GM18907 (cell line): ENCODE data around the gene MXD1.
"Not testable (repeated sequence)": the region's sequence is repeated elsewhere in the genome, so short reads cannot be mapped to it uniquely, and the experiment has no call there.

Experiments
- ATAC-seq: cut with Tn5 transposase; IDR thresholded peaks from one replicate; pipeline ENCODE4 v1.9.1; 2021; ENCODE audit warnings: mild to moderate bottlenecking, moderate library complexity; ENCODE audit not compliant: unreplicated experiment

MXD1 gene

DNA sequence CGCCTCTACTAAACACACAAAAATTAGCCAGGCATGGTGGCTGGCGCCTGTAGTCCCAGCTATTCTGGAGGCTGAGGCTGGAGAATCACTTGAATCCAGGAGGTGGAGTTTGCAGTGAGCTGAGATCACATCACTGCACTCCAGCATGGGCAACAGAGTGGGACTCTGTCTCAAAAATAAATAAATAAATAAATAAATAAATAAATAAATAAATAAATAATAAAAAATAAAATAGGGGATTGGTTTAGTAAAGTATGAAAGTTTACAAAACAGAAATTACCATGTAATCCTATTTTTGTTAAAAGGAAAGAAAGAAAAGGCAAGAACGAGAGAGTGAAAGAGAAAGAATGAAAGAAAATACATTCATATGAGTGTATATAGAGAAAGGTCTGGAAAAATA lies 35.8 kb downstream of the MXD1 start:
- ATAC-seq, result not testable (repeated sequence)

DNA sequence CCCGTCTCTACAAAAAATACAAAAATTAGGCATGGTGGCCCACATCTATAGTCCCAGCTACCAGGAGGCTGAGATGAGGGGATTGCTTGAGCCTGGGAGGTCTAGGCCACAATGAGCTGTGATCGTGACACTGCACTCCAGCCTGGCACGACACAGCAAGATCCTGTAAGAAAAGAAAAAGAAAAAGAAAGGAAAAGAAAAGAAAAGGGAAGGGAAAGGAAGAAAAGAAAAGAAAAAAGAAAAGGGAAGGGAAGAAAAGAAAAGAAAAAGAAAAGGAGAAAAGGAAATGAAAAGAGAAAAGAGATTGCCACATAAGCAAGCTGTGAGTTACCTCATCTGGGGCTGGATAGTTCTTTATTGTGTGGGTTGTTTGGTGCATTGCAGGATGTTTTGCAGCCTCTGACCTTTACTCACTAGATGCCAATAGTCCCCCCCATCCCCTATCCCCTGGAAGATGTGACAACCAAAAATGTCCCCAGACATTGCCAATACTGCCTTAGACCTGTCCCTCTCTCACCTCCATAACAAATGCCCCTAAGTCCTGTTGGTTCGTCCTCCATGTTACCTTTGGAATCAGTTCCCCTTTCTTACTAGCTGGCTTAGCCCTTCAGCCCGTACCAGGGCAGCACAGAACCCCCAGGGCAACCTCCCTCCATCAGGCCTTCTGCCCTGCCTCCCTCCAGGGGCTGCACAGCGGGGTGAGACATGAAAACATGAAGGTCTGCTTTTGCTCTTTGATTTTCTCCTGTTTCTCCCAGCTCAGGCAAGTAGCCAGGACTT lies 37.6 kb downstream of the MXD1 start:
- ATAC-seq, result no peak

GRCh38 chr2:69954084-69954483 lies 39.2 kb downstream of the MXD1 start:
- ATAC-seq, result no peak

DNA sequence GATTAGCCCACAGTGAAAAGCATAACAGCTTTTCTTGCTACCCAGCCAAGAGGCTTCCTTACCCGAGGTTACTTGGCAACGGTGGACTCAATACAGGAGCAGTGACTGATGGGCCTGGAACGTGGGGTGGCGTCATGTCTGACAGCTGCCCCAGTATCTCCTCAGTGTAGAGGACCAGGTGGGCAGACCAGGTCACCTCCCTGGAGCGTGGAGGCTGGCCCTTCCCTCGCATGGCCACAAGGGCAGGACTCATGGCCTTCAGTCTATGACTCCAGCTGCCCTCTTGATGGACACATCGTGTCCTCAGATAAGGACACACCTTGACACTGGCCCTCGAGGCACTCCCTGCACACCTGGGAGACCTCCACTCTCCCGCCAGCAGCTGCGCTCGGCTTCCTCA lies 40.1 kb downstream of the MXD1 start:
- no peak for ATAC-seq

GRCh38 chr2:69956475-69956979 lies 41.6 kb downstream of the MXD1 start:
- no peak for ATAC-seq

DNA sequence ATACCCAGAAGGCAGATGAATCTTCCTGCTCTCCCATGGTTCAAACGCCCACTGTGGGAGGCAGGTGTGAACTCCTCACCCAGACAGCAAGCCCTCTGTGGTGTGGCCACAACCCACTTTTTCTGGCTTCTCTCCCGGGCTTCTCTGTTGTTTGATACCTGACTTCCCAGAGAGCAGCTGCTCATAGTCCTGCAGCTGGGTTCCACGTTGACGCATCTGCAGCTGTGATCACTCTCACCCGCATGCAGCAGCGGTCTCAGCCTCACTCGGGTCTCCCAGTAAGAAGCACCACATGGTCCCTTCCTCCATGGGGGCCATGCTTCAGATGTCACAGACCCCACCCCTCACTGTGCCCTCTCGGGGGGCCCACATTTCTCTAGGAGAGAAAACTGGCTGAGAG lies 43.1 kb downstream of the MXD1 start:
- no peak for ATAC-seq

DNA sequence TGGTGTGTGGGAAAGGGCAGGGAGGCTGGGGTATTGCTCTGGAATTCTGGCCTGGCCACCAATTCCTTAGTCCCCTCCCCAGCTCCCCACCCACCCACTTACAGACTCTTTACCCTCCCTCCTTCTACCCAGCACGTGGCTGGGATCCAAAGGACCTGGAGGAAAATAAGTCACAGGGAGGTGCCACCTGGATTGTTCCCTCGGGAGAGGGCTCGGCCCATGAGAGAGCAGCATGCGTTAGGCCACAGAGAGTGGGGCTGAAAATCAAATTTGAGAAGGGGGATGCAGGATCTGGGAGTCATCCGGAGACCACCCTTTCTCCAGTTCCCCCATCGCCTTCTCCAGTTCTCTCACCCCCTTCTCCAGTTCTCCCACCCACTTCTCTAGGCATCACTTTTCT lies 43.6 kb downstream of the MXD1 start:
- no peak for ATAC-seq

- no peak for ATAC-seq
These were observed 44.5 kb downstream of the MXD1 start for GRCh38 chr2:69959425-69959824.

- ATAC-seq, result no peak
These were observed 45.9 kb downstream of the MXD1 start for GRCh38 chr2:69960821-69961220.

DNA sequence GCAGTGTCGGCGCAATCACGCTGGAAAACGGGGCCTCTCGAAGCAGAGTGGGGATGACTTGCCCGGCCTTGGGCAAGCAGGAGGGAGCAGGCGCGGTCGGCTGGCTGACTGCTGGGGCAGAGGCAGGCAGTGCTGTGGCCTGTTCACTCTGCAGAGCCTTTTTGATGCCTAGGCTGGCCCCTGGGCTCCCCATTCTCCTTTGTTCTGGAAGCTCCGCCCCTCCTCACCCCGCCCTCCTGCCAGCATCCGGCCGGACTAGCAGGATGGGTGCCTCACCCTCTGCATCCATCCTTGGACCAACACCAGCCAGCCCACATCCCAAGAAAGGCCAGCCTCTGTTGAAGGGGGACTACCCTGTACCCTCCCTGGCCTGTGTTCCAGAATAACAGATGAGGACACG lies 46.6 kb downstream of the MXD1 start, which contains the start of gene ASPRV1:
ASPRV1 (minus strand) TSS at position 136 of the 400 bp plus-strand sequence. CDS start 195 bp downstream, outside the sequence.
- ATAC-seq, result no peak

DNA sequence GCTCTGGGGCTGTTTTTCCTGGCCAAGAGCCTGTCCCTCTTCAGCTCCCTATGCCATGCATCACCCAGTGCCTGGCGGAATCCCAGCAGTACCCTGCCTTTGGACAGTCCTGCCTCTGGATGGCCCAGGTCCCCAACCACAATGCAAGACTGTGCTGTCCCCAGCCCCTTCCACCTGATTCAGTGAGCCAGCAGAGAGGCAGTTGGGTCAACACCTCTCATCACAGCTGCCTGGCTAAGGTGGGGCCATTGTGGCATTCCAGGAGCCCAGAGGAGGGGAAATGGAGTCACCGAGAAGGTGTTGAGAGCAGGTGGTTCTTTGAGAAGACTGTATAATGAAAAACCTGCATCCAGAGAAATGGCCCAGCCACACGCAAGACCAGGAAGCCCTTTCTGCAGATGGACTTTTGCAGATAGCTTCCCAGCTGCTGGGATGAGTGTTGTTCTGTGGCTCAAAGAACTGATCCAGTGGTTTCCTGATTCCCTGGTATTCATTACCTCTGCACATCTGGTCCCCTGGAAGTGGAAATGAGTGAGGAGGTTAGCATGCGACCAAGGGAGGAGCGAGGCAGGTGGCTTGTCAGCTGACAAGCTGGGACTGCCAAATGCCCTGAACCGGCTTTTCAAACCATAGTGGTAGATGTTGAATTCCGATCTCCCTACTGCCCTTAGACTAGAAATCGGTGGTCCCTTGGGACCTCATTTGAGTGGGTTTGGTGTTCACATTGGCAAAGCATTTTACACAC lies 48.2 kb downstream of the MXD1 start:
- no peak for ATAC-seq

- ATAC-seq, result no peak
These were observed 49.5 kb downstream of the MXD1 start for GRCh38 chr2:69964353-69964841.

- no peak for ATAC-seq
These were observed 51.0 kb downstream of the MXD1 start for GRCh38 chr2:69965756-69966445.

DNA sequence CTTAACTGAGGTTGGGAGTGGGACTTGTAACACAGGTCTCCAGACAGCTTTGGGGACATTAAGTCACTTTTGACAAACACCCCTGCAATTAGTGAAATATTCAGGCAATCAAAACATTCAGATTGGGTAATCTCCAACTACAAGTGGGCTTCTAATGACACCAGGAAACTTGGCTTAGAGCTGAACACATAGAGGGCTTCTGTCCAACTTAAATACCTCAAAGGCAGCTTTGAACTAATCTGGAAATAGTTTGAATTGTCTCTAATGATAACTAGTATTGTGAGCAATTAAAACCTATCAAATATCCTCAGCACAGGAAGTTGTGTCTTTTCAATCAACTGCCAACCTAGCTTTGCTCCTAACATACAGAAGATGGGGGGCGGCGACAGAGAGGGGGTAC lies 51.6 kb downstream of the MXD1 start:
- ATAC-seq, result no peak

GRCh38 chr2:69968609-69969008 lies 53.7 kb downstream of the MXD1 start:
- no peak for ATAC-seq

- no peak for ATAC-seq
These were observed 54.4 kb downstream of the MXD1 start for GRCh38 chr2:69969126-69969983.

DNA sequence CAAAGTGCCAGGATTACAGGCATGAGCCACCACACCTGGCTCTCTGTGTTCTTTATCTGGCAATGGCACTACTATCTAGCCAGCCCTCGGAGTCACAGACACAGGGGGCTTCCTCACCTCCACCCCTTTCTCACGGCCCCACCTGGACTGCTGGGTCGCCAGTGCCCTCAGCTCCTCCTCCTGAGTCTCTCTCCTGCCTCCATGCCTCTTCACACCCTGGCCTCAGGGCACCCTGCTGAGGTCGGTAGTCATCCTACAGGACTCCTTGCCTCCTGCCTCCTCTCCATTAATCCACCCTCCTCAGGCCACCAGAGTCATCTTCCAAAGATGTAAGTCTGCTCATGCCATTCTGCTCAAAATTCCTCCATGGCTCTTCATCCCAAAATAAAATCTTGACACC lies 55.1 kb downstream of the MXD1 start:
- no peak for ATAC-seq

GRCh38 chr2:69972822-69973221 lies 57.9 kb downstream of the MXD1 start:
- ATAC-seq, result no peak

DNA sequence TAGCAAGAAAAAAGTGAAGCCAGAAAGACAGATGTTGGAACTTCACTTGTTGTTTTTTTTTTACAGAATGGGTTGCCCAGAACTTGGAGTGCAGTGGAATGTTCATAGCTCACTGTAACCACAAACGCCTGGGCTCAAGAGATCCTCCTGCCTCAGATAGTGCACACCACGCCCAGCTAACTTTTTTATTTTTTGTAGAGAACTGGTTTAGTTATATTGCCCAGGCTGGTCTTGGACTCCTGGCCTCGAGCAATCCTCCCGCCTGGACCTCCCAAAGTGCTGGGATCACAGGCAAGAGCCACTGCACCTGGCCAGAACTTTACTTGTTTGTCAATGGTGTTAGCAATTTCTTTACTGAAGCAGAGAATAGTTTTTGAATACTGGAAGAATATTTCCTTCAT lies 58.4 kb downstream of the MXD1 start:
- ATAC-seq, result no peak

DNA sequence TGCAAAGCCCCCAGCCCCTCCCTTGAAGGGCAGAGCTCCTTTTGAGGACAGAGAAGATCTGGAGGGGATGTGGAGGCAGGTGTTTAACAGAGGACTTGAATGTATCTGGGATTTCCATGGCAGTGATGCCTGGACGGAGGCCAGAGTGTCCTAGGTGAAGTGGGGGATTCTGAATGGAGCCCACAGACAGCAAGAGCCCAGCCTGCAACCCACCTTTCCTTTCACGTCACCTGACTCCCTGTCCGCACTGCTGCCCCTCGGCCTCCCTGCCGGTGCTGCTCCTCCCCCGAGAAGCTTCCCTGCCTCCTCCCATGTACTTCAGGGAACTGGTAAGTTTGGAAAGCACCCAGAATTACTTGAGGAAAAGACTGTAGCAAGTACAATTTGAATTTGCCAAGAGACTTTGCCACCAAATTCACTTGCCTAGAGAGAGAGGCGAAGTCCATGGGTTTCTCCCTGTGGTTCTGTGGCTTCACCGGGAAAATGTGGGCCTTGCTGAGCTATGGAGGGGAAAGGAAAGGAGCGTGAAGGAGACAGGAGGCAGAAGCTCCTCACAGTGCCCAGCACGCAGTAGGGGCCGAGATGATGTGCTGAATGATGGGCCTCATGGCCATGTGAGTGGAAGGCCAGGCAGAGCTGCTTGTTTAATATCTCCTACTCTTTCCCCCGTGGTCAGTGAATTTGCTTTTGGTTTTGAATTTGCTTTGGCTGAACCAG lies 60.4 kb downstream of the MXD1 start:
- ATAC-seq, result no peak
